ENCODE data around the gene HOXB4.

Gene HOXB4

DNA sequence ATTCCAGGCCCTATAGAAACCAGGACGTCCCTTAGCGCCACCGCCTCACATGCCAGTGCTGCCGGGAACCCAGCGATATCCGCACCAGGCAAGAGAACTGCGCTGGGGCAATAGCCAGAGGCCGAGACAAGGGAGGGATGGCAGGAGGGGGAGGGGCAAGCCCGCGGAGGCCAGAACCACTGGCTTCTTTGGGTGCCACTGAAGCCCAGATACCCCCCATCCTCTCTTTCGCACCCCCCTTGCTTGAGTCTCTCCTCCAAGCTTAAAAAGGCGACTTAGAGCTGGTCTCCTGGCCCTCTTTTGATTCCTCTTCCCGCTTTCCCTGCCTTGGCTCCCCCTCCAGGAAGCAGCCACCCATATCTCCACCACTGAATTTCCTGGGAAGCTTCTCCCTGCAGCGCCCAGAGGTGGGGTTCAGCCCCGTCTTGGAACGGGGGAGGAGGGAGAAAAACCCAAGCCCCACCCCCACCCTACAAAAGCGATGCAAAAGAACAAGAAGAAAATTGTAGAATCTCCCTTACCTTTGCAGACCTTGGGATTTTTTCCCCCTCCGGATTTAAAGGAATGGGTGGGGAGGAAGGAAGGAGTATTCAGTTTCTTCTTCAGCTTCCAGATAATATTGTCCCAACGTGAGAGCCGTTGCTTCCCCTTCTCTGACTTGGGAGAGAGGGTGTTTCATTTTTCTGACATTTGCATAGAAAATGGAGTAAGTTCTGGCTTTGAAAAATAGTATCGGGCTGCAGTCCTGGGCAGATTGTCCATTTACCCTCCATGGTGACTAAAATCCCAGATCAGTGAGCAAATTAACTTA lies 26.0 kb upstream of the HOXB4 start:
- no peak overlapping the region for H3K27ac ChIP-seq
- TF ChIP-seq, protein P1, sequence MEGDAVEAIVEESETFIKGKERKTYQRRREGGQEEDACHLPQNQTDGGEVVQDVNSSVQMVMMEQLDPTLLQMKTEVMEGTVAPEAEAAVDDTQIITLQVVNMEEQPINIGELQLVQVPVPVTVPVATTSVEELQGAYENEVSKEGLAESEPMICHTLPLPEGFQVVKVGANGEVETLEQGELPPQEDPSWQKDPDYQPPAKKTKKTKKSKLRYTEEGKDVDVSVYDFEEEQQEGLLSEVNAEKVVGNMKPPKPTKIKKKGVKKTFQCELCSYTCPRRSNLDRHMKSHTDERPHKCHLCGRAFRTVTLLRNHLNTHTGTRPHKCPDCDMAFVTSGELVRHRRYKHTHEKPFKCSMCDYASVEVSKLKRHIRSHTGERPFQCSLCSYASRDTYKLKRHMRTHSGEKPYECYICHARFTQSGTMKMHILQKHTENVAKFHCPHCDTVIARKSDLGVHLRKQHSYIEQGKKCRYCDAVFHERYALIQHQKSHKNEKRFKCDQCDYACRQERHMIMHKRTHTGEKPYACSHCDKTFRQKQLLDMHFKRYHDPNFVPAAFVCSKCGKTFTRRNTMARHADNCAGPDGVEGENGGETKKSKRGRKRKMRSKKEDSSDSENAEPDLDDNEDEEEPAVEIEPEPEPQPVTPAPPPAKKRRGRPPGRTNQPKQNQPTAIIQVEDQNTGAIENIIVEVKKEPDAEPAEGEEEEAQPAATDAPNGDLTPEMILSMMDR (conservative IDR thresholded peaks at IDR 0.05), result no peak

DNA sequence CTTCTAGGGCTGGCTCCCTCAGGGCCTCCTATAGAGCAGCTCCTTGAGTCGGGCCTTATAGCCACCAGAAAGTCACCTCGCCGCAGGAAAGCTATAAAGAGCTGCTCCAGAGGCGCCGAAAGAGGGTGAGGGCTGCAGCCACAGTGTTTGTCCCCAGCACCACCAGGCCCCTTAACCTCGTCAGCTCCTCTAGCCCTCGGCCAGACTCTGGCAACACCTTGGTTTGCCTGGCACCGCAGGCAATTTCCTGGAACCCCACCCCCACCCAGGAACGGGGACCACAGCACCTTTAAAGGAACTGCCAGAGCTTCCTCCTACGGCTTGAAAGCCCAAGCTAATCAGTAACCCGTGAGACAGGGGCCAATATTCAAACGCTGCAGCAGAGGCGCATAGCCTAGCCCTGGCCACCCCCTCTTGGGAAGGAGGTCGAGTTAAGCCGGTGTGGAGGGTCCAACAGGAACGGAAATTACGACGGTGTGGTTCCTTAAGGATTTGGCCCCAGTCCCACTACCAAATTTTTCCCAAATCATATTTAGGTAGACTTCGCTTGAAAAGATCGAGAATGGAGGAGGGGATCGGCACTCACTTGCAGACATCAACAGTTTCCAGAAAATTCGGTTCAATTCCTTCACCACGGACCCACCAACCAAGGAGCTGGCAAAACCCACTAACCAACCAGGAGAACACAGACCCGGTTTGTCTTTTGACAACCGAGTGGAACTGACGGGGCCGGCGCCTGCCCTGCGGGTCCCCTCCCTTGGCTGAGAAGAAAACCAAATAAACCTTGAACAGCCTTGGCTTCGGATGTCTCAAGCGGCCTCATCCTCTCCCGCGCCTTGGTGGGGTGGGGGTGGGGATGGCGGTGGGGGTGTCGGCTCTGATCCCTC lies 23.6 kb upstream of the HOXB4 start:
- no peak overlapping the region for H3K27ac ChIP-seq
- TF ChIP-seq, protein P1 (conservative IDR thresholded peaks at IDR 0.05), result no peak

DNA sequence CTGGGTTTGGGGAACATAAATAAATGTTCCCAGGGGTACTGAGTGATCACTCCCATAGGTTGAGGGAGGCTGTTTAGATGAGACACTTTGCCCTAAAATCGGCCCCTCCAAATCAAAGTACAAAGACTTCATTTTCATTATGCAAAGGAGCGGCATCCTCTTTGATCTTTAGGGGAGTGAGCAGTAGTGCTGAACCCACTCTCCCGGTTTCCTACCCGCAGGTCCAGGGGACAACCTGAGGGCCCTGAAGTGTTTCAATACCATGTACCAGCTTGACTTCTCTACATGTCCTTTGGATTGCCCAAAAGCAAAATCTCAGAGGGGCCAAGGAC lies 23.0 kb upstream of the HOXB4 start:
- TF ChIP-seq, protein P1 (conservative IDR thresholded peaks at IDR 0.05), result no peak
- H3K27ac ChIP-seq, result no peak overlapping the region

DNA sequence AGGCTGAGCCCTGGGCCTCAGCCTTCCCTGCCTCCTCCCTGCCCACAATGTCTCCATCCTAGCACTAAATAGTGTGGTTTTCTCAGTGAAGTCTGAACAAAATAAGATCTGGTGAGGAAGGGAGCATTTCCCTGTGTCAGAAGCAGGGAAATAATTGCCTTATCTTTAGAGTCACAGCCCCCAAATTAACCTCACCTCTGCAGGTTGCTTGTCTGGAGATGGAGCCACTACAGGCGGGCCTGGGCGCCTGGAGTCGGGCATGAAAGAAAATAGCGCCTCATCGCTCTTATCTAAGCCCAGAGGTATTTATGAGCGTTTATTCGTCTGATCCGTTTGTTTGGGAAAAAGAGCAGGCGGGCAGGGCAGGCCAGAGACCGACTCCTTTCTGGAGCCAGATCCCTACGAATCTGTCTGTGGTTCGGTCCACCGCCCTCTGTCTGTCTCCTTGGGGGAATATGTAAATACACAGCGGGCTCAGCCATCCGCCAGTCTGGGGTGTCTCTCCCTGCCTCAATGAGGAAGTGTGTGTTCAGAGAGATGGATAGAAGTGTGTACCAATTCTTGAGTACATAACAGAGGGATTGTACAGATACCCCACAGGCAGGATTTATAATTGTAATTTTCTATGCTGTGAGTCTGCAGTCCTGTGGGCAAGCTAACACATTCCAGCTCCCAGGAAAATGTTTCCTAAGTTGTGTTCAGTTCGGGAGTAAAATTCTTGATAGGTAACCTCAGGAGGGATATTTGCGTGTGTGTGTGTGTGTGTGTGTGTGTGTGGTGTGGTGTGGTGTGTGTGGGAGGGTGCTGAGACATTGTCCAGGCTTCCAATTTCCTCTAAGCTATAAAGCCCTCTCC lies 22.3 kb upstream of the HOXB4 start:
- TF ChIP-seq, protein P1 (conservative IDR thresholded peaks at IDR 0.05), result no peak
- H3K27ac ChIP-seq, result no peak overlapping the region

DNA sequence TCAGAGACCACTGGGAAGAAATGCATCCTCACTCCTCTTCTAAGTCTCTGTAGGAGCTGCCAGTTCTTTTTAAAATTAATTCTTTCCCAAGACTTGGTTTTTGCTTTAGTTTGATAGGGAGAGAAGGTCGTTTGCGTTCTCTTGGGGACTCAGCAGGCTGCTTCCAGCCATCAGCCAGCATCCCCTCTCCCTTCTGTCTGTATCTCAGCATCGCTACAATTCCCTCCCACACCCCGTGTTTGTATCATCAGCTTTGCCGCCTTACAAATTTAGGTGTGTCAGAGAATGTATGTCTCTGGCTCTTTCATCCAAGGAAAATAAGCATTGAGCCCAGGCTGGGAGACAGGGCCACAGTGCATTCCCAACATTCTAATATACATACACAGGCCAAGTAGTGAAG lies 21.2 kb upstream of the HOXB4 start:
- no peak overlapping the region for H3K27ac ChIP-seq
- TF ChIP-seq, protein P1 (conservative IDR thresholded peaks at IDR 0.05), result no peak

DNA sequence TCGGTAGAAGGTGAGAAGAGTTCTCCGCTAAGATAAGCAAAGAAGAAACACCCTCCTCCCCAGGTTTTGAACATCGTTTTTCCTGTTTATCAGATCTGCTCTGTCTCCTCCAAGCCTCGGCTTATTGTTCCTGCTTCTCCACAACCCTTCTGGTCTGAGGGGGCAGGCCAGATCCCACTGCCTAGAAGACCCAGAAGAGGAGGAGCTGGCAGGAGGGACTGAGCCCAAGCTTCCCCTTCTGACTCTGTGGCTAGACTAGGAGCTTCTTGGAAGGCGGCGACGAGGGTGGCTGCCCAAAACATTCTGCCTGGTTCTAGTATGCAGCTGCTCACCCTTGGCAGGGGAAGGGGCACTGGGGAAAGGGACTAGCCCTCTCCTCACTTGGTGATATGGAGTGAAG lies 20.6 kb upstream of the HOXB4 start:
- no peak overlapping the region for H3K27ac ChIP-seq
- TF ChIP-seq, protein P1 (conservative IDR thresholded peaks at IDR 0.05), result no peak
